ENCODE results near the gene SMIM7. TPM values are rescaled to one million over a fixed set of nuclear protein-coding genes. Genes with fewer than 3 reads are reported as not detected.

Gene SMIM7
- total and polyA plus RNA-seq, 11 donors, result 27.1 to 73.1 (median 45.2) TPM

- peaks cover 0 to 46% (median 23%) of the 10 kb centered on the region in 9 donors for H3K36me3 ChIP-seq
- no peaks in the 10 kb centered on the region for H3K27me3 ChIP-seq
- peak overlapping the region in 8 of 12 donors; percentile 77 to 99 (median 92) for H3K27ac ChIP-seq
- TF ChIP-seq CTCF (IDR thresholded peaks at IDR 0.05) (no peak), POLR2A (IDR thresholded peaks at IDR 0.05) (no peak)
- DNase-seq, result no peak
- H3K9me3 ChIP-seq, result no peaks in the 10 kb centered on the region
- H3K4me1 ChIP-seq, result peaks cover 4 to 75% (median 43%) of the 10 kb centered on the region in 12 donors
- H3K4me3 ChIP-seq, result peak overlapping the region; percentile 75 to 99 (median 90)
- 6 to 7% (median 6%) methylated on average over 4 to 12 of the region's 12 CpGs for WGBS, 4 donors
- intact Hi-C loops (cut with DNase I), result loop anchor here in 8 of 10 donors (2.0 to 5.0 kb wide), 4 partner anchors 36 to 54 kb away; partner anchors contain the start of genes SLC35E1 (in 6 of the 8), SMIM7 (in 1 of the 8) and TMEM38A (in 1 of the 8)
- ATAC-seq, result no peak
These were observed 33.1 kb downstream of the SMIM7 start for GRCh38 chr19:16626796-16627192.

GRCh38 chr19:16625163-16625958, 34.6 kb downstream of the SMIM7 start:
- 66 to 72% (median 69%) methylated on average over 16 of the region's 16 CpGs for WGBS, 4 donors
- intact Hi-C loops (cut with DNase I), result loop anchor here in 8 of 10 donors (5.0 kb wide), 3 partner anchors 37 to 53 kb away; partner anchors contain the start of genes SLC35E1 (in 5 of the 8), SMIM7 (in 1 of the 8) and TMEM38A (in 1 of the 8)
- Histone ChIP-seq H3K27ac (peak overlapping the region in 6 of 12 donors; percentile 0 to 57 (median 20)), H3K36me3 (peaks cover 0 to 33% (median 12%) of the 10 kb centered on the region in 9 donors), H3K9me3 (no peaks in the 10 kb centered on the region), H3K4me3 (peak overlapping the region in 2 of 12 donors; percentile 75 to 87), H3K27me3 (no peaks in the 10 kb centered on the region), H3K4me1 (peaks cover 4 to 86% (median 46%) of the 10 kb centered on the region in 12 donors)
- no peak for TF ChIP-seq POLR2A (IDR thresholded peaks at IDR 0.05)
- TF ChIP-seq CTCF (IDR thresholded peaks at IDR 0.05), result no peak
- ATAC-seq, result no peak
- DNase-seq, result no peak

GRCh38 chr19:16624236-16624635, 35.7 kb downstream of the SMIM7 start:
- no peak for DNase-seq
- H3K36me3 ChIP-seq, result peaks cover 0 to 31% (median 9%) of the 10 kb centered on the region in 9 donors
- H3K27ac ChIP-seq, result no peak overlapping the region
- no peak for ATAC-seq
- 62 to 77% (median 70%) methylated on average over 10 of the region's 10 CpGs for WGBS, 4 donors
- TF ChIP-seq POLR2A (IDR thresholded peaks at IDR 0.05) (no peak), CTCF (IDR thresholded peaks at IDR 0.05) (no peak)
- intact Hi-C loops (cut with DNase I), result loop anchor here in 3 of 10 donors (5.0 kb wide), 3 partner anchors 33 to 47 kb away; no protein-coding TSS in a partner anchor
- H3K27me3 ChIP-seq, result no peaks in the 10 kb centered on the region
- no peaks in the 10 kb centered on the region for H3K9me3 ChIP-seq
- H3K4me1 ChIP-seq, result peaks cover 0 to 88% (median 48%) of the 10 kb centered on the region in 12 donors
- H3K4me3 ChIP-seq, result no peak overlapping the region

- Histone ChIP-seq H3K4me1 (peaks cover 0 to 89% (median 50%) of the 10 kb centered on the region in 12 donors), H3K27me3 (no peaks in the 10 kb centered on the region), H3K36me3 (peaks cover 0 to 31% (median 9%) of the 10 kb centered on the region in 9 donors), H3K27ac (no peak overlapping the region), H3K9me3 (no peaks in the 10 kb centered on the region), H3K4me3 (no peak overlapping the region)
- WGBS, 4 donors, result 71 to 81% (median 76%) methylated on average over 6 of the region's 6 CpGs
- DNase-seq (no peak), ATAC-seq (no peak)
- TF ChIP-seq CTCF (IDR thresholded peaks at IDR 0.05) (no peak), POLR2A (IDR thresholded peaks at IDR 0.05) (no peak)
- intact Hi-C loops (cut with DNase I), result loop anchor here in 3 of 10 donors (5.0 kb wide), 3 partner anchors 34 to 46 kb away; no protein-coding TSS in a partner anchor
These were observed 36.4 kb downstream of the SMIM7 start for GRCh38 chr19:16623576-16623975.

All from heart left ventricle (tissue), 16 donors.